HCT116 (cell line): Measurements from ENCODE around the gene LASP1NB.

Source experiments
- EGR1 ChIP-seq: IDR thresholded peaks from 2 replicates; pipeline ENCODE4 v1.6.1; 2012; ENCODE audit warnings: low read depth
- FOSL1 ChIP-seq: IDR thresholded peaks from 2 replicates; pipeline ENCODE4 v1.6.1; 2012; ENCODE audit warnings: low read depth
- POLR2A ChIP-seq: IDR thresholded peaks from 2 replicates; pipeline ENCODE4 v1.7.0; 2011; ENCODE audit warnings: borderline replicate concordance; ENCODE audit not compliant: insufficient read depth, insufficient read length; ENCODE audit errors: extremely low read depth
- POLR2AphosphoS5 ChIP-seq: IDR thresholded peaks from 2 replicates; pipeline ENCODE4 v1.6.1; 2011; ENCODE audit warnings: mild to moderate bottlenecking, low read depth, low read length, moderate library complexity
- TF ChIP-seq, protein P1 (sequence below), 3 experiments: fragments of 200-600 bp in 1 of 3; sonication (generic) in 1 of 3; IDR thresholded peaks in 2 of 3; conservative IDR thresholded peaks in 1 of 3; 2 replicates each; pipeline ENCODE4 v1.5.1; 2012 to 2017; ENCODE audit warnings: low read depth in 2 of 3, low read length in 2 of 3, antibody characterized with exemption in 1 of 3, borderline replicate concordance in 1 of 3, control low read depth in 1 of 3, mild to moderate bottlenecking in 1 of 3, mixed read lengths in 1 of 3, mixed run types in 1 of 3, moderate library complexity in 1 of 3; ENCODE audit not compliant: insufficient read depth in 1 of 3
- TF ChIP-seq, protein P2 (sequence below): IDR thresholded peaks from 2 replicates; pipeline ENCODE4 v1.6.1; 2012; ENCODE audit warnings: low read depth

DNA sequence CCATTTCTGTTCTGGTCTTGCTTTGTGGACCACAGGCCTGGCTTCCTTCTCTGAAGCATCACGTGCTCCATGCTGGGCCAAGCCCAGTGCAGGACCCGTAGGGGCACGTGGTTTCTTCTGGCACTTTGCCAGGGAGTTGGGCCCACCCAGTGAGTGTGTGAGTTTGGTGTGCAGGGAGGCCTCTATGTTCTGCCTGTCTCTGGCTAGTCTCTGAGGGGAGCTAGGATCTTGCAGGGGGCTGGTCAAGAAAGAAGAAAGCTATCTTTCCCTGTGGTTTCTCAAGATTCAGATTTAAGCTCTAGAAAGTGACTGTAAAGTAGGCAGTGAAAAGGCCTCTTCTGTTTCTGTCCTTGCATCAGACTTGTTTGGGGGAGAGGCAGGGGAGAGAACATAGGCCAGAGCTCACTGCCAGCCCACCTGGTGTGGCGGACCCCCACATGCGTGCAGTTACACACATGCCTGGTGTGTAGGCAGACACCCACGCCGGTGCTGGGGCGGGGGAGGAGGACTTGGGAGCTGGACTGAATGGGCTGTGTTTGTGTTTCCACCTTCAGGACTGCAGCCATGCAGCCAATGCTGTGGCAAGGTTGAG lies 43.7 kb upstream of the LASP1NB start:
- TF ChIP-seq, protein P1, sequence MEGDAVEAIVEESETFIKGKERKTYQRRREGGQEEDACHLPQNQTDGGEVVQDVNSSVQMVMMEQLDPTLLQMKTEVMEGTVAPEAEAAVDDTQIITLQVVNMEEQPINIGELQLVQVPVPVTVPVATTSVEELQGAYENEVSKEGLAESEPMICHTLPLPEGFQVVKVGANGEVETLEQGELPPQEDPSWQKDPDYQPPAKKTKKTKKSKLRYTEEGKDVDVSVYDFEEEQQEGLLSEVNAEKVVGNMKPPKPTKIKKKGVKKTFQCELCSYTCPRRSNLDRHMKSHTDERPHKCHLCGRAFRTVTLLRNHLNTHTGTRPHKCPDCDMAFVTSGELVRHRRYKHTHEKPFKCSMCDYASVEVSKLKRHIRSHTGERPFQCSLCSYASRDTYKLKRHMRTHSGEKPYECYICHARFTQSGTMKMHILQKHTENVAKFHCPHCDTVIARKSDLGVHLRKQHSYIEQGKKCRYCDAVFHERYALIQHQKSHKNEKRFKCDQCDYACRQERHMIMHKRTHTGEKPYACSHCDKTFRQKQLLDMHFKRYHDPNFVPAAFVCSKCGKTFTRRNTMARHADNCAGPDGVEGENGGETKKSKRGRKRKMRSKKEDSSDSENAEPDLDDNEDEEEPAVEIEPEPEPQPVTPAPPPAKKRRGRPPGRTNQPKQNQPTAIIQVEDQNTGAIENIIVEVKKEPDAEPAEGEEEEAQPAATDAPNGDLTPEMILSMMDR (IDR thresholded peaks at IDR 0.05 in 2 of 3, conservative IDR thresholded peaks at IDR 0.05 in 1 of 3; ENCODE audit: borderline replicate concordance in 1 of 3, insufficient read depth in 1 of 3, low read depth in 2 of 3, low read length in 2 of 3) = no peak
- no peak for TF ChIP-seq FOSL1
- TF ChIP-seq POLR2AphosphoS5 = no peak
- no peak for TF ChIP-seq EGR1
- TF ChIP-seq POLR2A = no peak
- TF ChIP-seq, protein P2, sequence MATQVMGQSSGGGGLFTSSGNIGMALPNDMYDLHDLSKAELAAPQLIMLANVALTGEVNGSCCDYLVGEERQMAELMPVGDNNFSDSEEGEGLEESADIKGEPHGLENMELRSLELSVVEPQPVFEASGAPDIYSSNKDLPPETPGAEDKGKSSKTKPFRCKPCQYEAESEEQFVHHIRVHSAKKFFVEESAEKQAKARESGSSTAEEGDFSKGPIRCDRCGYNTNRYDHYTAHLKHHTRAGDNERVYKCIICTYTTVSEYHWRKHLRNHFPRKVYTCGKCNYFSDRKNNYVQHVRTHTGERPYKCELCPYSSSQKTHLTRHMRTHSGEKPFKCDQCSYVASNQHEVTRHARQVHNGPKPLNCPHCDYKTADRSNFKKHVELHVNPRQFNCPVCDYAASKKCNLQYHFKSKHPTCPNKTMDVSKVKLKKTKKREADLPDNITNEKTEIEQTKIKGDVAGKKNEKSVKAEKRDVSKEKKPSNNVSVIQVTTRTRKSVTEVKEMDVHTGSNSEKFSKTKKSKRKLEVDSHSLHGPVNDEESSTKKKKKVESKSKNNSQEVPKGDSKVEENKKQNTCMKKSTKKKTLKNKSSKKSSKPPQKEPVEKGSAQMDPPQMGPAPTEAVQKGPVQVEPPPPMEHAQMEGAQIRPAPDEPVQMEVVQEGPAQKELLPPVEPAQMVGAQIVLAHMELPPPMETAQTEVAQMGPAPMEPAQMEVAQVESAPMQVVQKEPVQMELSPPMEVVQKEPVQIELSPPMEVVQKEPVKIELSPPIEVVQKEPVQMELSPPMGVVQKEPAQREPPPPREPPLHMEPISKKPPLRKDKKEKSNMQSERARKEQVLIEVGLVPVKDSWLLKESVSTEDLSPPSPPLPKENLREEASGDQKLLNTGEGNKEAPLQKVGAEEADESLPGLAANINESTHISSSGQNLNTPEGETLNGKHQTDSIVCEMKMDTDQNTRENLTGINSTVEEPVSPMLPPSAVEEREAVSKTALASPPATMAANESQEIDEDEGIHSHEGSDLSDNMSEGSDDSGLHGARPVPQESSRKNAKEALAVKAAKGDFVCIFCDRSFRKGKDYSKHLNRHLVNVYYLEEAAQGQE = no peak
